H4 (cell line): ENCODE measurements around the gene MCF2L2. TPM values are rescaled to one million over a fixed set of nuclear protein-coding genes. Genes with fewer than 3 reads are reported as not detected.
"Not testable (repeated sequence)": the region's sequence is repeated elsewhere in the genome, so short reads cannot be mapped to it uniquely, and the experiment has no call there.

Experiments
- DNase-seq: peaks from one replicate; pipeline ENCODE4 v3.0.0-alpha.2; 2015; ENCODE audit warnings: low spot score
- total RNA-seq: library from RNA; depleted of rRNA; stranded (reverse); fragments of >200 nt; shearing (Covaris generic); gene quantifications from 2 replicates; pipeline ENCODE4 v1.2.3, GENCODE V29; 2014

Gene MCF2L2
- total RNA-seq, 1 experiment from 2014 or later, result 0.64 TPM

- DNase-seq, result no peak
Observed at GRCh38 chr3:183396662-183397391, 31.6 kb downstream of the MCF2L2 start.

DNA sequence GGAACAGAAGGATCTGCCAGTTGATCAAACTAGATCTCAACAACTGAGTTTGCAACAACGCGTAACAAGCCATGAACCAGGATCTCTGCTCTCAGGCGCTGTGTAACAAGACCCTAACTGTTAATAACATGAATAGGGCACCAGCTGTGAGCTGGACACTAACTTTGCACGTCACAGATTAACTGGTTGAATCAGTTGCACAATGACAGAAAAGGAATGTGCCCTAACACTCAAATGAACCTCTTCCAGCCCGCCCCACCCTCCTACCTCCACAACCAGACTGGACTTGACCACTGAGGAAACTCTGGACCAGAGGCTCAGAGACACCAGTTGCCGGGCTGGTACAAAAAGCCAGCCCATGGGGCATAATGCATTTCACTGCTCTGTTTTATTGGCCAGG, 34.3 kb downstream of the MCF2L2 start:
- no peak for DNase-seq

GRCh38 chr3:183393625-183394024, 34.8 kb downstream of the MCF2L2 start:
- no peak for DNase-seq

DNA sequence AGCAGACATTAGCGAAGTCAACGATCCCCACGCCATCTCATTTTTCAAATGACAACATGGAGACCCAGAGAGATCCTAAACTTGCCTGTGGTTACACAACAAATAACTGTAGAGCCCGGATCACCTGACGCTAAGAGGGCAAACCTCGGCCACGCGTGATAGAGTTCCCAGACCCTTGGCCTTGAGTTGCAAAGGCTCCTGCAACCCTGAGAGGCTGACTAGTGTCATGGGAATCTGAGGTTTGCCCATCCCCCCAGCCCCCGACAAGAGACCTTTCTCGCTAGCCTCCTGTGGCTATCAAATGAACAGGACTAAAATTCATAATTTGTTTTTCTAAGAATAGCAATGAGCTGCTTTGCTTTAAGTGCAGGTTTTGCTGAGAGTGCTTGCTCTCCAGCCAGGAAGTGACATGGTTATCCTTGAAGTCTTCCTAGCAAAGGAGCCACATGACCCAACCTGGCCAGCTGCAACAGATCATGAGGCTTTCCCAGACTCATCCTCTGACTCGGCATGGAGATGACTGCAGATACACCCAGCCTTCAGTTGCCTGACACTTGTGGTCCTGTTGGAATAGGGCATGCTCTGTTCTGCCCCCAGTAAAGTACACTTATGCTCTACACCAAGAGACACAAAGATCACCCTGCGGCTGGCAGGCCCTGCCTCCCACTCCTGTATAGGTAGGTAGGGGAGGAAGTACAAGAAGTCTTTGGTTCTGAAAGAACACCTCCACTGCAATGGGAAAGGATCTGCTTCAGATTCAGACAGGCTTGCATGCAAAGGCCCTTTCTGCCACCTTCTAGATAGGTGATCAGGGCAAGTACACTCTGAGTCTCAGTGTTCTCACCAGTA, 36.0 kb downstream of the MCF2L2 start:
- no peak for DNase-seq

DNA sequence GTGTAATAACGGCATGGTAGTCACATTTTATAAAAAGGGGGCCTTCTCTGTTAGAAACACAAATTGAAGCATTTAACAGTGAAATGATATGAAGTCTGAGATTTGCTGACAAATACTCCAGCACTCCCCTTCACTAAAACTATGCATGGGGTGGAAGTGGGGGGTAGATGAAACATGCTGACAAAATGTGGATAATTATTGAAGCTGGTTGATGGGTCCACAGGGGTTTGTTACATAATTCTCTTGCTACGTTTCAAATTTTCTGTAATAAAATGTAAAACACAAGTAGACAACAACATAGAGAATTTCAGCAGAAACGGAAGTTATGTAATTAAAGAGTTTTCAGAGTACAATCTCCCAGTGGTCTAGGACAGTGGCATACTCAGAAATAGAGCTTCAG, 37.0 kb downstream of the MCF2L2 start:
- no peak for DNase-seq

- no peak for DNase-seq
Observed at GRCh38 chr3:183390844-183391243, 37.6 kb downstream of the MCF2L2 start.

DNA sequence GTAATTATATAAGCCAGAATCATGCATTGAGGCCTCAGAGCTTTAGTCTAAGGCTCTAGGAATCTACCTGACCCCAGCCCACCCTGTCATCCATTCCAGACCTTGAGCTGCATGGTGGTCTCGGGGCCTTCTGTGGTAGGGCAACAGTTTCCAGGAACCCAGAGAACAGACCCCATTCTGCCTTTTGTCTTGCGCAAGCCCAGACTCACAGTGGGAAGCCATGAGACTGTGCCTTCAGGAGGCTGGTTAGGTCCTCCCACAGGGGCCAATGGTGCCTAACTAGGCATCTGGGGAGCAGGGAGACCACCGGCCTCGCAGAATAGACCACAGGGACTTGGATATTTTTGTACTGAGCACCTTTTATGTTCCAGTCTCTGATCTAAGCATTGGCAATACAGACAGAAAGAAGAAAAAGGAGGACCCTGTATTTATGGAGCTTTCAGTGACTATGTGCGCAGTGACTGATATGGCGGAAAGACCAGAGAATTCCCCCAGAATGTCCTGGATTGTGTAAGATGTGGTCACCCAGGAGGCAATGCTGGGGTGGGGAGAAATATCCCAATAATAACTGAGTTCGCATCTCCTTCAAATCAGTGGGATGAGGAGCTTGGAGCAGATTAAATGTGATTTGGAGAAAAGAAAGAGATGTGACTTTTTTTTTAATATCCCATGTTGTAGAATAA, 40.1 kb downstream of the MCF2L2 start:
- no peak for DNase-seq

- DNase-seq, result no peak
Observed at GRCh38 chr3:183387797-183388196, 40.6 kb downstream of the MCF2L2 start.

GRCh38 chr3:183386651-183387050, 41.8 kb downstream of the MCF2L2 start:
- no peak for DNase-seq

DNA sequence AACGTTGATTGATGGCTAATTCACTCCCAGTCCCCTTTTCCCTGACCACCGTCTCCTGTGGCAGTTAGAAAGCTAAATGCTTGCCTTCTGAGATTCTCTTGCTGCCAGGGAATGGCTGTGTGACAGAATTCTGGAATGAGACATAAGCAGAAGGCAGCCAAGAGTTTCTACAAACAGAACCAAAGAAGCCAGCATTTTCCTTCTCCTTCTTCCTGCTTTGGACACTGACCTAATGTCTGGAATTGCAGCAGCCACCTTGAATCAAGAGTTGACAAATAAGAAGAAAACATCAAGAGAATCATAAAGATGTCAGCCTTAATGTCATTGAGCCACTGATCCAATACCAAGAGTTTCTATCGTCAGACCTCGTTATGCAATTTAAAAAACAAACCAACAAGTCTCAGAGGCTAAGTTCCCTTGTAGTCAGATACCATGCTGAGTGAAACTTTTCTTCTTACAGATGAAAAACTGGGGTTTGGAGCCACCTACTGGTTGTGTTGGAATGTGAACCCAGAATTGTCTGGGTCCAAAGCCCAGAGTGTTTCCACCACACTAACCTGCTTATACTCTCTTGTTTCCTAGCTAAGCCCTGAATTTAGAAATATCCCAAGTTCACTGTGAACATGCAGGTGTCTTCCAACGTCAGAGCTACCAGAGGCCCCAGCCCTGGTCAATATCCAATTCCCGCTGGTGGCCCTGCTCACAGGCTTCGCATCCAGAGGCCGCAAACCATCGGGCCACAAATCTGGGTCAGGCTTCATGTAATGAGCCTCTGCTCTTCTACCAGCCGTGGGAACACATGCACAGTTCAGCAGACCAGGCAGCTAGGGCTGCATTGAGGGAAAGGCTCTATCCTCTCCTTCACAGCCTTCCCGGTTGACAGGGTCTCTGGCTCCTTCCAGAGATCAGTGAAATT, 42.5 kb downstream of the MCF2L2 start:
- peak; percentile 70 for DNase-seq

GRCh38 chr3:183381673-183382072, 46.7 kb downstream of the MCF2L2 start:
- no peak for DNase-seq

- peak; percentile 15 for DNase-seq
Observed at GRCh38 chr3:183381179-183381578, 47.2 kb downstream of the MCF2L2 start.

DNA sequence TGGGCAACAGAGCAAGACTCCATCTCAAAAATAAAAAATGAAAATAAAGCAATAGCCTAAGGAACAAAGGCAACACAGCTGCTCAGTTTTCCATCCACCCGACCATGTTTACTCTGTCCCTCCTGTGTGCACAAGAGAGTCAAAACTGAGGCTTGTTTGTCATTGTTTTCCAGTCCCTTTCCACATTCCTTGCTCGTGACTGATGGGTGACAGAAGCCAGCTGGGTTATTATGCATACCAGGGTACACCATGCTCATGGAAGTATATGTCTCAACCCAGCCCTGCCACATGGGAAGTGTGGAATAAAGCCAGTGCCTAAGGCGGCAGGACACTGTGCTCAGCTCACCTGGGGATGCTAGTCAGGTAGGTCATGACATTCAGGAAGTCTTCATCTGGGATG, 49.5 kb downstream of the MCF2L2 start:
- DNase-seq, result no peak

- no peak for DNase-seq
Observed at GRCh38 chr3:183378545-183378944, 49.9 kb downstream of the MCF2L2 start.

- DNase-seq, result no peak
Observed at GRCh38 chr3:183378008-183378407, 50.4 kb downstream of the MCF2L2 start.

GRCh38 chr3:183377307-183377959, 51.0 kb downstream of the MCF2L2 start:
- no peak for DNase-seq

GRCh38 chr3:183375787-183376186, 52.6 kb downstream of the MCF2L2 start:
- DNase-seq, result no peak

DNA sequence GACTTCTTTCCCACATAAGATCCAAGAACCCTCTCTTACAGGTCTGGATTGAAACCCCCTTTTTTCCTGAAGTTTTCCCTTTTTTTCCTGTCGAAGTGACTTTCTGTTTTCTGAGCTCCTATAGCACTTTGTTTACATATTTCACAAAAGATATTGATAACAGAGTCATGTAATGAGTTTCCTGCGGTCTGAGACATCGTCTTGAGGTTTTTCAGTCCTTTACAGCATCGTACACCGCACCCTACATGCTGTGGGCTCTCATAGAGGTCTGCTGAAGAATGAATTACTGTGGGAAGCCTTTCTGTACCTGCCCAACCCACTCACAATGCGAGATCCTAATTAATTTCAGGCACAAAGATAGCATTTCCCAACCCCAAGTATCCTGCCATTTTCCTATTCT, 53.1 kb downstream of the MCF2L2 start:
- no peak for DNase-seq

- DNase-seq, result no peak
Observed at GRCh38 chr3:183372911-183373310, 55.5 kb downstream of the MCF2L2 start.

- not testable (repeated sequence) for DNase-seq
Observed at GRCh38 chr3:183371600-183371968, 56.8 kb downstream of the MCF2L2 start.

DNA sequence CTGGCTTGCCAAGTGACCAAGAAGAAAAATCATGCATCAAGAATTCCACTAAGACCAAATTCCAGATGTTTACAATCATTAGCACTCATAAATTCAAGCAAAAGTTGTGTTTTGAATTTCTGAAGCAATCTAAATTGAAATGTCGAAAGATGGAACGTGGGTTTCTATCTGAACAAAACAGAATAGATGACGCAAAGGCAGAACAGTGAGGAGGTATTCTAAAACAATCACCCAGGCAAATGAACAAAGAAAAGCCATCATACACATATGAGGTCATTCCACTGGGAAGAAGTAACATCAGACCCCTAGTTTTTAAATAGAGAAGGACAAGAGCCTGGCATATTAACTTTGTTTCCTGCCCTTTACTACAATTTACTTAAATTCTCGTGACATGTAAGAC, 58.0 kb downstream of the MCF2L2 start:
- DNase-seq, result no peak
